WTC11 (cell line): ENCODE results near the gene MCM3AP. TPM values are rescaled to one million over a fixed set of nuclear protein-coding genes. Genes with fewer than 3 reads are reported as not detected.
A peak's percentile ranks its signal among the peaks of the same experiment; 100 is the strongest.

Experiments
- ATAC-seq: fragments of 200-7000 bp; cut with Tn5 transposase; 2 replicates; pipeline ENCODE4 v1.10.0; 2021; ENCODE audit warnings: mild to moderate bottlenecking, moderate library complexity
- CTCF ChIA-PET: fragments of 300-600 bp; sonication (Branson Sonifier 250); formaldehyde crosslinking; loops from one replicate; lab custom pipeline; 2021; ENCODE audit warnings: antibody characterized with exemption; lab: Charles Lee
- POLR2A ChIA-PET: fragments of 350-600 bp; sonication (Branson Sonifier 250); formaldehyde crosslinking; loops from one replicate; lab custom pipeline; 2021; ENCODE audit warnings: antibody characterized with exemption; lab: Charles Lee
- DNase-seq: peaks from one replicate; pipeline ENCODE4 v3.0.0; 2021; ENCODE audit warnings: low spot score
- H3K27ac Mint-ChIP-seq: 2 replicates; pipeline ENCODE4 v1.8.0; 2021; ENCODE audit warnings: mixed read lengths
- H3K27me3 Mint-ChIP-seq: 2 replicates; pipeline ENCODE4 v1.8.0; 2021; ENCODE audit warnings: low read depth, mild to moderate bottlenecking, moderate library complexity, mixed read lengths
- H3K36me3 Mint-ChIP-seq: 2 replicates; pipeline ENCODE4 v1.8.0; 2021; ENCODE audit warnings: mixed read lengths
- H3K4me1 Mint-ChIP-seq: 2 replicates; pipeline ENCODE4 v1.8.0; 2022; ENCODE audit warnings: mixed read lengths
- H3K4me3 Mint-ChIP-seq: 2 replicates; pipeline ENCODE4 v1.8.0; 2021; ENCODE audit warnings: mild to moderate bottlenecking, moderate library complexity, mixed read lengths
- H3K9me3 Mint-ChIP-seq: 2 replicates; pipeline ENCODE4 v1.8.0; 2021; ENCODE audit warnings: mixed read lengths
- ATF1 ChIP-seq: sonication (generic); formaldehyde crosslinking; IDR thresholded peaks from 2 replicates; pipeline ENCODE4 v1.8.1; 2023; ENCODE audit warnings: mild to moderate bottlenecking, moderate library complexity, missing genetic modification reagents
- GABPB1 ChIP-seq: sonication (generic); formaldehyde crosslinking; IDR thresholded peaks from 2 replicates; pipeline ENCODE4 v1.8.1; 2023; ENCODE audit warnings: mild to moderate bottlenecking, missing genetic modification reagents
- JAZF1 ChIP-seq: fragments of 250-450 bp; sonication (Bioruptor Pico); IDR thresholded peaks from 2 replicates; pipeline ENCODE4 v1.9.0; 2021; ENCODE audit warnings: moderate library complexity, mild to moderate bottlenecking, inconsistent platforms
- RELA ChIP-seq: sonication (generic); formaldehyde crosslinking; IDR thresholded peaks from 2 replicates; pipeline ENCODE4 v1.8.1; 2022; ENCODE audit warnings: missing genetic modification reagents, mild to moderate bottlenecking, borderline replicate concordance
- RORB ChIP-seq: fragments of 250-450 bp; sonication (Bioruptor Pico); IDR thresholded peaks from 2 replicates; pipeline ENCODE4 v1.9.0; 2021; ENCODE audit warnings: mild to moderate bottlenecking
- ZNF121 ChIP-seq: sonication (generic); formaldehyde crosslinking; IDR thresholded peaks from 2 replicates; pipeline ENCODE4 v1.8.0; 2023; ENCODE audit warnings: missing genetic modification reagents
- ZNF138 ChIP-seq: sonication (generic); formaldehyde crosslinking; conservative IDR thresholded peaks from 2 replicates; pipeline ENCODE4 v1.8.1; 2022; ENCODE audit warnings: mild to moderate bottlenecking, moderate library complexity, missing genetic modification reagents
- ZNF396 ChIP-seq: fragments of 250-450 bp; sonication (Bioruptor Pico); IDR thresholded peaks from 2 replicates; pipeline ENCODE4 v1.8.0; 2021; ENCODE audit warnings: mild to moderate bottlenecking, moderate library complexity, borderline replicate concordance
- ZNF416 ChIP-seq: fragments of 250-450 bp; sonication (Bioruptor Pico); IDR thresholded peaks from 2 replicates; pipeline ENCODE4 v1.9.0; 2021; ENCODE audit warnings: mild to moderate bottlenecking, inconsistent platforms
- ZNF671 ChIP-seq: fragments of 250-450 bp; sonication (Bioruptor Pico); IDR thresholded peaks from 2 replicates; pipeline ENCODE4 v1.8.0; 2021; ENCODE audit warnings: mild to moderate bottlenecking
- total RNA-seq: library from RNA; stranded (reverse); gene quantifications from 3 replicates; pipeline ENCODE4 v1.2.3, GENCODE V29; 2021
- TF ChIP-seq, protein P1 (sequence below): sonication (generic); formaldehyde crosslinking; IDR thresholded peaks from 2 replicates; pipeline ENCODE4 v1.8.1; 2022; ENCODE audit warnings: mild to moderate bottlenecking, missing genetic modification reagents, moderate library complexity, borderline replicate concordance
- TF ChIP-seq, protein P2 (sequence below): sonication (generic); formaldehyde crosslinking; conservative IDR thresholded peaks from 2 replicates; pipeline ENCODE4 v1.8.1; 2023; ENCODE audit warnings: mild to moderate bottlenecking, low read depth, missing genetic modification reagents, moderate library complexity
- TF ChIP-seq, protein P3 (sequence below): sonication (generic); formaldehyde crosslinking; IDR thresholded peaks from 2 replicates; pipeline ENCODE4 v1.8.1; 2023; ENCODE audit warnings: mild to moderate bottlenecking, moderate library complexity, missing genetic modification reagents
- TF ChIP-seq, protein P4 (sequence below): sonication (generic); formaldehyde crosslinking; IDR thresholded peaks from 2 replicates; pipeline ENCODE4 v1.8.1; 2023; ENCODE audit warnings: mild to moderate bottlenecking, missing genetic modification reagents, moderate library complexity
- TF ChIP-seq, protein P5 (sequence below): sonication (generic); formaldehyde crosslinking; IDR thresholded peaks from 2 replicates; pipeline ENCODE4 v1.8.1; 2023; ENCODE audit warnings: mild to moderate bottlenecking, missing genetic modification reagents, moderate library complexity
- TF ChIP-seq, protein P6 (sequence below): sonication (generic); formaldehyde crosslinking; conservative IDR thresholded peaks from 2 replicates; pipeline ENCODE4 v1.8.1; 2022; ENCODE audit warnings: mild to moderate bottlenecking, missing genetic modification reagents
- TF ChIP-seq, protein P7 (sequence below): sonication (generic); formaldehyde crosslinking; IDR thresholded peaks from 2 replicates; pipeline ENCODE4 v1.8.1; 2022; ENCODE audit warnings: low read depth, missing genetic modification reagents, borderline replicate concordance
- TF ChIP-seq, protein P8 (sequence below): sonication (generic); formaldehyde crosslinking; IDR thresholded peaks from 2 replicates; pipeline ENCODE4 v1.8.1; 2022; ENCODE audit warnings: missing genetic modification reagents, borderline replicate concordance
- TF ChIP-seq, protein P9 (sequence below): fragments of 250-450 bp; sonication (Bioruptor Pico); IDR thresholded peaks from 2 replicates; pipeline ENCODE4 v1.9.0; 2021; ENCODE audit warnings: moderate library complexity, mild to moderate bottlenecking, inconsistent platforms, borderline replicate concordance

The MCM3AP gene
- total RNA-seq, 1 experiment from 2014 or later, result 167 TPM

DNA sequence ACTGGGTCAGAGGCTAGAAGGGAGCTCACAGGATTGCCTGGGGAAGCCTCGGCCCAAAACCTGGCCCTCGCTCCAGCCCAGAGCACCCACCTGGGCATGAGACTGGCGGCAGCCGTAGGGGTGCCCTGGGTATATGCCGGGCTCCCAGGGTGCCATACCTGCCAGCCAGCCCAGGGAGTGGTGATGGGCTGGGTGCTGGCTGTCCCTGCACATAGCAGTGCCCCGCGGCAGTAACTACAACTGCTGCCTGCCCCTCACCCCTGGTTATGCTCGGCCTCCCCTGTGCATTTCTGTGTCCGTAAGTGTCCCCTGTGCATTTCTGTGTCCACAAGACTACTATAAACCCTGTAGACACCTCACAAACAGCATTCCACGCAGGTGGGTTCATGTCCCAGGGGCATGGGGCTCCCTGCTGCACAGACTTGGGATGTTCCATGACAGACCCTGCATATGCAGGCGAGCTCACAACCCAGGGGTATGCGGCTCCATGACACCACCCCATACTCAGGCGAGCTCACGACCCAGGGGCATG lies 95.4 kb downstream of the MCM3AP start:
- Mint-ChIP-seq H3K4me1 (peaks cover 22% of the 10 kb centered on the region), H3K9me3 (peaks cover 6% of the 10 kb centered on the region; the same call in 1 of the 2 replicates), H3K36me3 (peaks cover 33% of the 10 kb centered on the region), H3K27ac (0 out of 2 replicates have a peak overlapping the region, but pooled peaks have one; percentile 49), H3K4me3 (no peak overlapping the region), H3K27me3 (no peaks in the 10 kb centered on the region)
- TF ChIP-seq, protein P1, sequence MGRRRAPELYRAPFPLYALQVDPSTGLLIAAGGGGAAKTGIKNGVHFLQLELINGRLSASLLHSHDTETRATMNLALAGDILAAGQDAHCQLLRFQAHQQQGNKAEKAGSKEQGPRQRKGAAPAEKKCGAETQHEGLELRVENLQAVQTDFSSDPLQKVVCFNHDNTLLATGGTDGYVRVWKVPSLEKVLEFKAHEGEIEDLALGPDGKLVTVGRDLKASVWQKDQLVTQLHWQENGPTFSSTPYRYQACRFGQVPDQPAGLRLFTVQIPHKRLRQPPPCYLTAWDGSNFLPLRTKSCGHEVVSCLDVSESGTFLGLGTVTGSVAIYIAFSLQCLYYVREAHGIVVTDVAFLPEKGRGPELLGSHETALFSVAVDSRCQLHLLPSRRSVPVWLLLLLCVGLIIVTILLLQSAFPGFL (CRISPR knock-in tag), result no peak
- TF ChIP-seq JAZF1 (CRISPR knock-in tag) (no peak), GABPB1 (CRISPR knock-in tag) (no peak), RORB (CRISPR knock-in tag) (no peak), ZNF121 (CRISPR knock-in tag) (no peak)
- TF ChIP-seq, protein P2, sequence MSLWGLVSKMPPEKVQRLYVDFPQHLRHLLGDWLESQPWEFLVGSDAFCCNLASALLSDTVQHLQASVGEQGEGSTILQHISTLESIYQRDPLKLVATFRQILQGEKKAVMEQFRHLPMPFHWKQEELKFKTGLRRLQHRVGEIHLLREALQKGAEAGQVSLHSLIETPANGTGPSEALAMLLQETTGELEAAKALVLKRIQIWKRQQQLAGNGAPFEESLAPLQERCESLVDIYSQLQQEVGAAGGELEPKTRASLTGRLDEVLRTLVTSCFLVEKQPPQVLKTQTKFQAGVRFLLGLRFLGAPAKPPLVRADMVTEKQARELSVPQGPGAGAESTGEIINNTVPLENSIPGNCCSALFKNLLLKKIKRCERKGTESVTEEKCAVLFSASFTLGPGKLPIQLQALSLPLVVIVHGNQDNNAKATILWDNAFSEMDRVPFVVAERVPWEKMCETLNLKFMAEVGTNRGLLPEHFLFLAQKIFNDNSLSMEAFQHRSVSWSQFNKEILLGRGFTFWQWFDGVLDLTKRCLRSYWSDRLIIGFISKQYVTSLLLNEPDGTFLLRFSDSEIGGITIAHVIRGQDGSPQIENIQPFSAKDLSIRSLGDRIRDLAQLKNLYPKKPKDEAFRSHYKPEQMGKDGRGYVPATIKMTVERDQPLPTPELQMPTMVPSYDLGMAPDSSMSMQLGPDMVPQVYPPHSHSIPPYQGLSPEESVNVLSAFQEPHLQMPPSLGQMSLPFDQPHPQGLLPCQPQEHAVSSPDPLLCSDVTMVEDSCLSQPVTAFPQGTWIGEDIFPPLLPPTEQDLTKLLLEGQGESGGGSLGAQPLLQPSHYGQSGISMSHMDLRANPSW, result no peak
- TF ChIP-seq, protein P3, sequence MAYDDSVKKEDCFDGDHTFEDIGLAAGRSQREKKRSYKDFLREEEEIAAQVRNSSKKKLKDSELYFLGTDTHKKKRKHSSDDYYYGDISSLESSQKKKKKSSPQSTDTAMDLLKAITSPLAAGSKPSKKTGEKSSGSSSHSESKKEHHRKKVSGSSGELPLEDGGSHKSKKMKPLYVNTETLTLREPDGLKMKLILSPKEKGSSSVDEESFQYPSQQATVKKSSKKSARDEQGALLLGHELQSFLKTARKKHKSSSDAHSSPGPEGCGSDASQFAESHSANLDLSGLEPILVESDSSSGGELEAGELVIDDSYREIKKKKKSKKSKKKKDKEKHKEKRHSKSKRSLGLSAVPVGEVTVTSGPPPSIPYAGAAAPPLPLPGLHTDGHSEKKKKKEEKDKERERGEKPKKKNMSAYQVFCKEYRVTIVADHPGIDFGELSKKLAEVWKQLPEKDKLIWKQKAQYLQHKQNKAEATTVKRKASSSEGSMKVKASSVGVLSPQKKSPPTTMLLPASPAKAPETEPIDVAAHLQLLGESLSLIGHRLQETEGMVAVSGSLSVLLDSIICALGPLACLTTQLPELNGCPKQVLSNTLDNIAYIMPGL (CRISPR knock-in tag), result no peak
- TF ChIP-seq, protein P4, sequence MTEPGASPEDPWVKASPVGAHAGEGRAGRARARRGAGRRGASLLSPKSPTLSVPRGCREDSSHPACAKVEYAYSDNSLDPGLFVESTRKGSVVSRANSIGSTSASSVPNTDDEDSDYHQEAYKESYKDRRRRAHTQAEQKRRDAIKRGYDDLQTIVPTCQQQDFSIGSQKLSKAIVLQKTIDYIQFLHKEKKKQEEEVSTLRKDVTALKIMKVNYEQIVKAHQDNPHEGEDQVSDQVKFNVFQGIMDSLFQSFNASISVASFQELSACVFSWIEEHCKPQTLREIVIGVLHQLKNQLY (CRISPR knock-in tag), result no peak
- ATAC-seq (no peak), DNase-seq (no peak)
- ChIA-PET POLR2A (no interaction called here), CTCF (interaction anchor here (1.2 to 2.2 kb wide), 2 partner anchors 37 to 47 kb away, joined by 4 to 7 read pairs; no protein-coding TSS in a partner anchor)

DNA sequence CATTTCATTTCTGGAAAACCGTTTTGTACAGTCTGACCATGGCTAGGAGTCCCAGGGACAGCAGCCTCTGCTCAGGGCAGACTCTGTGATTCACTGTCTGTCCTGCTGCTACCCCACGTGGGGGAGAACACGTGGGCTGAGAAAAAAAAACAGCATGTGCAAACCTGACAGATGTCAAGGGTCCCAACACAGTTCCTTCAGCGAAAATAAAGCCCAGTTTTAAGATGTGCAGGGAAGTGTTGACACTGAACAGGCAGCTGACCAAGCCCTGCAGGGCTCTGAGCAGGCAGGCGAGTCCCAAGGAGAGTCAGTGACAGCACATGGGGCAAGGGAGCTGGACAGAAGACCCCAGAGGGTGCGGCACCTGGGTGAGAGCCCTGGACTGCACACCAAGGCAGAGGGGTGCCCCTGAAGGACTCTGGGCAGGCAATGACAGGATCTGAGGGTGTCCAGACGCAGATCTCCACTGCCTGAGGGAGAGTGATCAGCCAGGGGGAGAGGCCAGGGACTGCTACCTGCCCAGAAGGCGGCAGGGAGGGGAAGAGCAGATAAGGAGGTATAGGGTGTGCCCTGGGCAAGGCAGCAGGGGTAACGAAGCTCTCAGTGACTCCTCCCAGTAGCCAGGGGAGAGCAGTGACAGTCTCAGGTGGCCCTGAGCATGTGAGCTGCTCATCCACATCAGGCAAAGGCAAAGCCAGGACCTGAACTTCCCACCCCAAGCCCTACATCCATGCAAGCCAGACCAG lies 96.0 kb downstream of the MCM3AP start:
- H3K36me3 Mint-ChIP-seq, result peaks cover 27% of the 10 kb centered on the region
- peaks cover 22% of the 10 kb centered on the region for H3K4me1 Mint-ChIP-seq
- CTCF ChIA-PET, result interaction anchor here (1.2 to 2.2 kb wide), 2 partner anchors 37 to 46 kb away, joined by 4 to 7 read pairs; no protein-coding TSS in a partner anchor
- H3K27me3 Mint-ChIP-seq, result no peaks in the 10 kb centered on the region
- H3K4me3 Mint-ChIP-seq, result no peak overlapping the region
- DNase-seq, result no peak
- POLR2A ChIA-PET, result no interaction called here
- TF ChIP-seq ZNF396 (CRISPR knock-in tag), result no peak
- TF ChIP-seq, protein P5, sequence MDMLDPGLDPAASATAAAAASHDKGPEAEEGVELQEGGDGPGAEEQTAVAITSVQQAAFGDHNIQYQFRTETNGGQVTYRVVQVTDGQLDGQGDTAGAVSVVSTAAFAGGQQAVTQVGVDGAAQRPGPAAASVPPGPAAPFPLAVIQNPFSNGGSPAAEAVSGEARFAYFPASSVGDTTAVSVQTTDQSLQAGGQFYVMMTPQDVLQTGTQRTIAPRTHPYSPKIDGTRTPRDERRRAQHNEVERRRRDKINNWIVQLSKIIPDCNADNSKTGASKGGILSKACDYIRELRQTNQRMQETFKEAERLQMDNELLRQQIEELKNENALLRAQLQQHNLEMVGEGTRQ (CRISPR knock-in tag), result no peak
- TF ChIP-seq JAZF1 (CRISPR knock-in tag), result no peak
- no peak for TF ChIP-seq RORB (CRISPR knock-in tag)
- no peak for TF ChIP-seq RELA (CRISPR knock-in tag)
- TF ChIP-seq ZNF138 (CRISPR knock-in tag), result no peak
- TF ChIP-seq, protein P6, sequence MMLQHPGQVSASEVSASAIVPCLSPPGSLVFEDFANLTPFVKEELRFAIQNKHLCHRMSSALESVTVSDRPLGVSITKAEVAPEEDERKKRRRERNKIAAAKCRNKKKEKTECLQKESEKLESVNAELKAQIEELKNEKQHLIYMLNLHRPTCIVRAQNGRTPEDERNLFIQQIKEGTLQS, result no peak
- TF ChIP-seq, protein P7, sequence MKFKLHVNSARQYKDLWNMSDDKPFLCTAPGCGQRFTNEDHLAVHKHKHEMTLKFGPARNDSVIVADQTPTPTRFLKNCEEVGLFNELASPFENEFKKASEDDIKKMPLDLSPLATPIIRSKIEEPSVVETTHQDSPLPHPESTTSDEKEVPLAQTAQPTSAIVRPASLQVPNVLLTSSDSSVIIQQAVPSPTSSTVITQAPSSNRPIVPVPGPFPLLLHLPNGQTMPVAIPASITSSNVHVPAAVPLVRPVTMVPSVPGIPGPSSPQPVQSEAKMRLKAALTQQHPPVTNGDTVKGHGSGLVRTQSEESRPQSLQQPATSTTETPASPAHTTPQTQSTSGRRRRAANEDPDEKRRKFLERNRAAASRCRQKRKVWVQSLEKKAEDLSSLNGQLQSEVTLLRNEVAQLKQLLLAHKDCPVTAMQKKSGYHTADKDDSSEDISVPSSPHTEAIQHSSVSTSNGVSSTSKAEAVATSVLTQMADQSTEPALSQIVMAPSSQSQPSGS, result no peak
- TF ChIP-seq ATF1 (CRISPR knock-in tag), result no peak
- TF ChIP-seq, protein P8, sequence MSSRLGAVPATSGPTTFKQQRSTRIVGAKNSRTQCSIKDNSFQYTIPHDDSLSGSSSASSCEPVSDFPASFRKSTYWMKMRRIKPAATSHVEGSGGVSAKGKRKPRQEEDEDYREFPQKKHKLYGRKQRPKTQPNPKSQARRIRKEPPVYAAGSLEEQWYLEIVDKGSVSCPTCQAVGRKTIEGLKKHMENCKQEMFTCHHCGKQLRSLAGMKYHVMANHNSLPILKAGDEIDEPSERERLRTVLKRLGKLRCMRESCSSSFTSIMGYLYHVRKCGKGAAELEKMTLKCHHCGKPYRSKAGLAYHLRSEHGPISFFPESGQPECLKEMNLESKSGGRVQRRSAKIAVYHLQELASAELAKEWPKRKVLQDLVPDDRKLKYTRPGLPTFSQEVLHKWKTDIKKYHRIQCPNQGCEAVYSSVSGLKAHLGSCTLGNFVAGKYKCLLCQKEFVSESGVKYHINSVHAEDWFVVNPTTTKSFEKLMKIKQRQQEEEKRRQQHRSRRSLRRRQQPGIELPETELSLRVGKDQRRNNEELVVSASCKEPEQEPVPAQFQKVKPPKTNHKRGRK, result no peak
- TF ChIP-seq ZNF416 (CRISPR knock-in tag), result no peak
- no peak for TF ChIP-seq ZNF671
- TF ChIP-seq, protein P9, sequence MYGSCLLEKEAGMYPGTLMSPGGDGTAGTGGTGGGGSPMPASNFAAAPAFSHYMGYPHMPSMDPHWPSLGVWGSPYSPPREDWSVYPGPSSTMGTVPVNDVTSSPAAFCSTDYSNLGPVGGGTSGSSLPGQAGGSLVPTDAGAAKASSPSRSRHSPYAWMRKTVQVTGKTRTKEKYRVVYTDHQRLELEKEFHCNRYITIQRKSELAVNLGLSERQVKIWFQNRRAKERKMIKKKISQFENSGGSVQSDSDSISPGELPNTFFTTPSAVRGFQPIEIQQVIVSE (CRISPR knock-in tag), result no peak
- H3K27ac Mint-ChIP-seq, result peak overlapping the region; percentile 73
- peaks cover 6% of the 10 kb centered on the region; the same call in 1 of the 2 replicates for H3K9me3 Mint-ChIP-seq
- ATAC-seq, result no peak
